ENCODE data around the gene ZNF891.

ZNF891 gene

GRCh38 chr12:133130038-133130807, at the start of gene ZNF891, which contains the start of gene ZNF10:
Gene ZNF891 (minus strand): TSS chr12:133130274. CDS start chr12:133121918, 8,356 bp downstream.
Gene ZNF10 (plus strand): TSS chr12:133130627. CDS start chr12:133144493, 13,866 bp downstream.
- peak; percentile 25 for DNase-seq

GRCh38 chr12:133174901-133175300, 44.8 kb upstream of the ZNF891 start:
- DNase-seq: no peak

- no peak for DNase-seq
Measured at GRCh38 chr12:133172491-133172890, 42.4 kb upstream of the ZNF891 start.

GRCh38 chr12:133165776-133166175, 35.7 kb upstream of the ZNF891 start:
- DNase-seq: no peak

GRCh38 chr12:133156125-133156690, 26.1 kb upstream of the ZNF891 start:
- DNase-seq: no peak

- DNase-seq: no peak
Measured at GRCh38 chr12:133145981-133146380, 15.9 kb upstream of the ZNF891 start.

GRCh38 chr12:133135747-133136146, 5.7 kb upstream of the ZNF891 start:
- no peak for DNase-seq

GRCh38 chr12:133130808-133131128, 694 bp upstream of the ZNF891 start:
- DNase-seq: no peak

- DNase-seq: no peak
Measured at GRCh38 chr12:133129368-133130037, 571 bp downstream of the ZNF891 start.

- no peak for DNase-seq
Measured at GRCh38 chr12:133124674-133125073, 5.4 kb downstream of the ZNF891 start.

GRCh38 chr12:133120385-133121191, 9.5 kb downstream of the ZNF891 start:
- no peak for DNase-seq

GRCh38 chr12:133108150-133108549, 21.9 kb downstream of the ZNF891 start:
- no peak for DNase-seq

- DNase-seq: no peak
Measured at GRCh38 chr12:133107121-133107520, 23.0 kb downstream of the ZNF891 start.

- no peak for DNase-seq
Measured at GRCh38 chr12:133106253-133106652, 23.8 kb downstream of the ZNF891 start.

- no peak for DNase-seq
Measured at GRCh38 chr12:133105620-133106019, 24.5 kb downstream of the ZNF891 start.

GRCh38 chr12:133083345-133083744, 46.7 kb downstream of the ZNF891 start:
- no peak for DNase-seq

- DNase-seq: peak; percentile 35
Measured at GRCh38 chr12:133081159-133081780, 48.8 kb downstream of the ZNF891 start.

- DNase-seq: peak; percentile 92
Measured at GRCh38 chr12:133080368-133081158, 49.5 kb downstream of the ZNF891 start, which contains the start of gene ZNF140. Gene ZNF140 (plus strand): TSS chr12:133080923. CDS start chr12:133081321, 398 bp downstream.

GRCh38 chr12:133080026-133080367, 50.1 kb downstream of the ZNF891 start:
- DNase-seq: peak; percentile 94

GRCh38 chr12:133073836-133074235, 56.2 kb downstream of the ZNF891 start:
- DNase-seq: no peak

GRCh38 chr12:133063556-133063955, 66.5 kb downstream of the ZNF891 start:
- no peak for DNase-seq

GRCh38 chr12:133061954-133062353, 68.1 kb downstream of the ZNF891 start:
- DNase-seq: no peak
